Measurements from ENCODE around the gene HERPUD2.
"Not testable (repeated sequence)": the region's sequence is repeated elsewhere in the genome, so short reads cannot be mapped to it uniquely, and the experiment has no call there.

The HERPUD2 gene

DNA sequence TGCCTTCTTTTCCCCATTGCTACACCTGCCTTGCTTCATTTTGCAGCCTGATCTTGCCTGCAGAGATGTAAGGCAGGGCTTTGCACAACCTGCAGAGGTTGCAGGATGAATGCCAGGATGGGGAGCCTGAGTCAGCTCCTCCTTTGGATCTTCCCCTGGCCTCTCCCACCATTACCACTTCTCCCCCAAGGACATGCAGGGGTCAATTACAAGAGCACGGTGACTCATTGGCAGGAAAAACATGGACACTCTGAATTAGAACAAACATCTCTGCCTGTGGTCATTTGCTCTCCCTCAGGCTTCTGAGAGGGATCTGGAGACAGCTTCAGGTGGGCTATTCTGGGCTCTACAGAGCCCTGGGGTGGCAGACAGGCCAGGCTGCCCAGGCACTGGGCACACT lies 89.2 kb downstream of the HERPUD2 start:
- no peak for DNase-seq (ENCODE audit: low read depth)

DNA sequence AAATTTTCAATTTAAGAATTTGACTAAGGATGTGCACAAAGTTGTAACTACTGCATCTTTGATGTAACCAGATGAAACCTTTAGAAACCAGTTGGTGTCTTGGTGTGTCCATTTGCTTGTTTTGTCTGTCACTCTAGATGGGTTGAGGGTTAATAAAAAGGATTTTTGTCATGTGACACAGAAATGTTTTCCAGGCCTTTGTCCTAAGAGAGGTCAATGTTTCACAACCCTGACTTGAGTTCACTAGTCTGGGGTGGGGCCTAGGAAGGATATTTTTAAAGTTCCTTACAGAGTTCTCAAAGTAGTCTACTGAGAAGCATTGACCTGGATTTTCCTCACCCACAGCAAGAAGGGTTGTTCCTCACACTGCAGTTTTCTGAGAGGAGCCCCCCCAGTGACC lies 90.3 kb downstream of the HERPUD2 start:
- DNase-seq (ENCODE audit: low read depth): no peak

DNA sequence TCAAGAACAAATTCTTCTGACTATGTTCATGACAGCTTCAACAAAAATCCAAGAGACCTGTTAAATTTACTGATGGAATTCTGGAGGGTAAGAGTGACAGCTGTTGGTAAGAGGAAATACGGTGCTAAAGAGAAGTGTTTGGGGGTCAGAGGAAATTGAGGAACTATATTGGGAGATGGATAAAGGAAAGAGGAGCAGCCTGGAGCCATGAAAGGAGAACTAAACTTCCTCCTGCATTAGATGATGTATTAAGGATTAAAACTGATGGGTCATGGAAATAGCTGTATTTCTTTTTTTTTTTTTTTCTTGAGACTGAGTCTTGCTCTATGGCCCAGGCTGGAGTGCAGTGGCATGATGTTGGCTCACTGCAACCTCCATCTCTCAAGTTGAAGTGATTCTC lies 95.3 kb downstream of the HERPUD2 start:
- DNase-seq (ENCODE audit: low read depth): no peak

- DNase-seq (ENCODE audit: low read depth): no peak
Observed at GRCh38 chr7:35599061-35599460, 95.9 kb downstream of the HERPUD2 start.

- DNase-seq (ENCODE audit: low read depth): no peak
Observed at GRCh38 chr7:35596061-35596460, 98.9 kb downstream of the HERPUD2 start.

DNA sequence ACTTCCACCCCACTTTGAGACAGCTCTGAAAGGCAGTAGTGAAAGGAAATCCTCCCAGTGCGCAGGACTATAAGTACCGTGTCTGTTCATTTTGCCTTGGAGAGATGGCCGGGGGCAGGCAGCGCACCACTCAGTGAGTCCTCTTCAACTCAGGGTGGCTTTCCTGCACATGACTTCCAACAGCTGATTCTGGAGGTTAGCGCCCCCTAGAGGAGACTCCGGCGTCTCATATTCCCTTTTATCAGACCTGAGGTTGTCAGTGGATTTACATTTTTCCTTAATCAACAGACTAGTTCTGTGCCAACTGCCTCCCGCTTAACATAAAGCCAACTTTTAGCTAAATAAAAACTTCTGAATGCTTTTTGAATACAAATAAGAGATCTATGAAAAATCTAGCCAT lies 101.0 kb downstream of the HERPUD2 start:
- DNase-seq (ENCODE audit: low read depth): no peak

DNA sequence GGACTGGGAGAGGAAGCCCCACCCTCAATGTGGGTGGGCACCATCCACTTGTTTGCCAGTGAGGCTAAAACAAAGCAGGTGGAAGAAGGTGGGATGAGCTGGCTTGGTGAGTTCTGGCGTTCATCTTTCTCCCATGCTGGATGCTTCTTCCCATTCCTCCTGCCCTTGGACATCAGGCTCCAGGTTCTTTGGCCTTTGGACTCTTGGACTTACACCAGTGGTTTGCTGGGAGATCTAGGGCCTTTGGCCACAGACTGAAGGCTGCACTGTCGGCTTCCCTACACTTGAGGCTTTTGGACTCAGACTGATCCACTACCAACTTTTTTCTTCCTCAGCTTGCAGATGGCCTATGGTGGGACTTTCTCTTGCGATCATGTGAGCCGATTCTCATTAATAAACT lies 106.3 kb downstream of the HERPUD2 start:
- DNase-seq (ENCODE audit: low read depth): no peak

DNA sequence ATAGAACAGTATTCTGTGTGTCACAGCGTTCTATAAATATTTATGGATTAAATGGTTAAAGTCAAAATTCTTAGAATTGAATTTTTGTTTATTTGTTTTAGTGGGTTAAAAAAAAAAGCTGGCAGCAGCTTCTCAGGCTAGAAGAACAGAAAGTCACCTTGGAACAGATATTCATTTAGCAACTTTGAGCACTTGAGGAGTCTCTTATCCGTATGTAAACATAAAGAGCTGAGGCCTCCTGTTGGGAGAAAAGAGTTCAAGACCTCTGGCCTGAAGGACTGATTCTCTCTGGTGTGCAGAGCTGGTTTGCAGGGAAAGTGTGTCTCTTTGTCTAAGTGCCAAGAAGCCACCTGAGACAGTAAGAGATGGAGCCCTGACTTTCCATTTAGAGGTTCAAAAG lies 109.9 kb downstream of the HERPUD2 start:
- no peak for DNase-seq (ENCODE audit: low read depth)

GRCh38 chr7:35584533-35584932 lies 110.4 kb downstream of the HERPUD2 start:
- DNase-seq (ENCODE audit: low read depth): not testable (repeated sequence)

All from stimulated activated CD8-positive, alpha-beta memory T cell treated with anti-CD3 and anti-CD28 coated beads, Interleukin-15, amount 100 ng/mL, for 24 hours (primary cell).